Transverse colon (tissue), 4 donors: ENCODE measurements around the gene SMIM9. TPM values are rescaled to one million over a fixed set of nuclear protein-coding genes. Genes with fewer than 3 reads are reported as not detected.
"Not testable (repeated sequence)": the region's sequence is repeated elsewhere in the genome, so short reads cannot be mapped to it uniquely, and the experiment has no call there.

Experiments used
- DNase-seq: peaks from one replicate; pipeline ENCODE4 v3.0.0-alpha.2; 2019
- H3K27ac ChIP-seq, 4 donors: fragments of 200-600 bp; sonication (generic); 2 replicates each; pipeline ENCODE4 v1.5.1; 2016 to 2018; ENCODE audit warnings: inconsistent platforms in 4 of 4
- H3K27me3 ChIP-seq: fragments of 200-600 bp; sonication (generic); 2 replicates; pipeline ENCODE4 v1.5.1; 2017; ENCODE audit warnings: inconsistent platforms
- H3K36me3 ChIP-seq, 4 donors: fragments of 200-600 bp; sonication (generic); 2 replicates each; pipeline ENCODE4 v1.5.1; 2017 to 2019; ENCODE audit warnings: inconsistent platforms in 4 of 4
- H3K4me1 ChIP-seq, 4 donors: fragments of 200-600 bp; sonication (generic); 2 replicates each; pipeline ENCODE4 v1.5.1; 2017 to 2020; ENCODE audit warnings: inconsistent platforms in 4 of 4
- H3K4me3 ChIP-seq, 4 donors: fragments of 200-600 bp; sonication (generic); 1 replicate in 1 of 4; 2 replicates in 3 of 4; pipeline versions ENCODE4 v1.5.1 to v1.6.1; 2017 to 2019; ENCODE audit warnings: inconsistent platforms in 4 of 4
- H3K9me3 ChIP-seq, 2 donors: fragments of 200-600 bp; sonication (generic); 2 replicates each; pipeline ENCODE4 v1.5.1; 2017 to 2019; ENCODE audit warnings: inconsistent platforms in 2 of 2
- CTCF ChIP-seq, 5 experiments: fragments of 200-600 bp in 3 of 5; fragments of 450-650 bp in 2 of 5; sonication (generic) in 3 of 5; IDR thresholded peaks; 1 replicate in 2 of 5; 2 replicates in 3 of 5; pipeline ENCODE4 v1.5.1; 2016 to 2017; ENCODE audit warnings: antibody characterized with exemption in 5 of 5, inconsistent platforms in 3 of 5, mild to moderate bottlenecking in 2 of 5, moderate library complexity in 1 of 5
- EP300 ChIP-seq: sonication (generic); formaldehyde crosslinking; IDR thresholded peaks from one replicate; pipeline ENCODE4 v1.6.1; 2017; ENCODE audit warnings: antibody characterized with exemption, low read depth
- POLR2A ChIP-seq: fragments of 450-650 bp; IDR thresholded peaks from one replicate; pipeline ENCODE4 v1.6.1; 2016; ENCODE audit warnings: antibody characterized with exemption, mild to moderate bottlenecking, moderate library complexity
- POLR2AphosphoS5 ChIP-seq, 3 donors: sonication (generic); formaldehyde crosslinking; IDR thresholded peaks; one replicate each; pipeline ENCODE4 v1.6.1; 2016; ENCODE audit warnings: antibody characterized with exemption in 3 of 3
- WGBS, 2 donors: methylation state at CpG; one replicate each; pipeline ENCODE4 v1.1.5; 2018; ENCODE audit warnings: low coverage in 1 of 2; 5-methylcytosine and 5-hydroxymethylcytosine counted together
- in situ Hi-C, 4 donors: fragments of 200-750 bp; cut with MboI; loops; one replicate each; pipeline versions ENCODE4 v1.15.0 to v1.15.1; 2017; ENCODE audit warnings: low sequenced_read_pairs in 3 of 4, low pct_ligation_motif_present in 1 of 4, low pct_unique_long_range_greater_than_20kb in 1 of 4
- intact Hi-C: fragments of 100-400 bp; cut with DNase I; formaldehyde crosslinking; loops from one replicate; pipeline ENCODE4 v1.15.1; 2023; ENCODE audit warnings: low total_unique reads
- total RNA-seq, 4 donors: library from RNA; depleted of rRNA; stranded (reverse); fragments of >200 nt; gene quantifications; one replicate each; pipeline ENCODE4 v1.1.0, GENCODE V29; 2016

SMIM9 gene
- total RNA-seq: not detected

DNA sequence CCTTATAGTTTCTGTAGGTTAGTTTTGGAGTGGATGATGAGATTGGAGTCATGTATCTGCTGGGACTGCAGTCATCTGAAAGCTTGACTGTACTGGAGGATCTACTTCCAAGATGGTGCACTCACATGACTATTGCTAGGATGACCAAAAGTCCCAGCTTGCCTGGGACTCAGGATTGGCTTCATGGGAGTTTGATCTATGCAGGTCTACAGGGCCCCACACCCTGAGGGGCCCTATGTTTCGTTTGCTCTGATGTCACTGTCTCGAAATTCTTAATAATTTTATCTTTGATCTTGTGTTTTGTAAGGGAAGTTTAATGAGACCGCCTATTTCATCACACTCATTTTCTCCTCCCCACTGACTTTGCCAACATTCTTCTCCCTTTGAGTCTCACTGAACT is at the start of gene SMIM9:
TSS of gene SMIM9 (minus strand) at position 101 of the 400 bp plus-strand sequence. CDS start 3,806 bp downstream, outside the sequence.
- Histone ChIP-seq H3K27ac (no peak within 1 kb of the TSS), H3K4me3 (no peak within 1 kb of the TSS), H3K36me3 (no peaks in the 10 kb centered on the region), H3K27me3 (no peaks in the 10 kb centered on the region), H3K9me3 (no peaks in the 10 kb centered on the region), H3K4me1 (no peaks in the 10 kb centered on the region)
- 84 to 100% methylated on average over 1 to 3 of the region's 3 CpGs for WGBS, 2 donors
- intact Hi-C loops: no loop called here
- in situ Hi-C loops: loop anchor here in 2 of 4 donors (25.0 kb wide), 2 partner anchors 97 to 247 kb away; partner anchors contain the start of gene CTAG1A (in 2 of the 2)
- TF ChIP-seq POLR2AphosphoS5 (IDR thresholded peaks at IDR 0.05) (no peak), POLR2A (no peak), CTCF (IDR thresholded peaks at IDR 0.05) (no peak), EP300 (no peak)
- no peak for DNase-seq

DNA sequence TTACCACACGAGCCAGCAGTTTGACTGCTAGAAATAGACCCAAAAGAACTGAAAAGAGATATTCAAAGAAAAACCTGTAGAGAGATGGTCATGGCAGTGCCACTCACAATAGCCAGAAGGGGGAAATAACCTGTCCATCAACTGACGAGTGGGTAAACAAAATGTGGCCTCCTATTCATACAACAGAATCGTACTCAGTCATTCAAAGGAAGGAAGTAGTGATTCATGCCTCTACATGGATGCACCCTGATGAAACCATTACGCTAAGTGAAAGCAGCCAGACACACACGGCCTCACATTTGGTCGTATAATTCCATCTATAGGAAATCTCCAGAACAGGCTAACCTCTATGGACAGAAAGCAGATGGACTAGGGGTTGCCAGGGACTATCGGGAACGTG is 49.6 kb upstream of the SMIM9 start:
- intact Hi-C loops: not testable (repeated sequence)
- WGBS, 2 donors: no CpG with 5 or more reads among the region's 8 CpGs

GRCh38 chrX:154873329-154873728 is 38.9 kb upstream of the SMIM9 start:
- in situ Hi-C loops: no loop called here
- no peaks in the 10 kb centered on the region for H3K27me3 ChIP-seq
- H3K27ac ChIP-seq: no peak overlapping the region
- intact Hi-C loops: loop anchor here (2.0 kb wide), 1 partner anchor 61 kb away; no protein-coding TSS in a partner anchor
- H3K4me3 ChIP-seq: no peak overlapping the region
- no peak for DNase-seq
- no peaks in the 10 kb centered on the region for H3K9me3 ChIP-seq
- WGBS, 2 donors: 72% methylated on average over 2 of the region's 2 CpGs; no CpG with 5 or more reads in 1 of the 2 donors
- no peaks in the 10 kb centered on the region for H3K4me1 ChIP-seq
- H3K36me3 ChIP-seq: no peaks in the 10 kb centered on the region
- TF ChIP-seq CTCF (IDR thresholded peaks at IDR 0.05) (no peak), POLR2AphosphoS5 (IDR thresholded peaks at IDR 0.05) (no peak), EP300 (no peak), POLR2A (no peak)

More for the DNA sequence above, 49.6 kb upstream of the SMIM9 start:
- H3K27ac ChIP-seq, DNase-seq, H3K4me1 ChIP-seq, in situ Hi-C loops, H3K36me3 ChIP-seq, H3K9me3 ChIP-seq, H3K27me3 ChIP-seq, H3K4me3 ChIP-seq: not testable (repeated sequence)

- intact Hi-C loops, H3K9me3 ChIP-seq, H3K27me3 ChIP-seq, in situ Hi-C loops, DNase-seq, H3K4me3 ChIP-seq, H3K4me1 ChIP-seq, H3K27ac ChIP-seq, H3K36me3 ChIP-seq: not testable (repeated sequence)
These were observed 34.1 kb upstream of the SMIM9 start for GRCh38 chrX:154868522-154868921.

DNA sequence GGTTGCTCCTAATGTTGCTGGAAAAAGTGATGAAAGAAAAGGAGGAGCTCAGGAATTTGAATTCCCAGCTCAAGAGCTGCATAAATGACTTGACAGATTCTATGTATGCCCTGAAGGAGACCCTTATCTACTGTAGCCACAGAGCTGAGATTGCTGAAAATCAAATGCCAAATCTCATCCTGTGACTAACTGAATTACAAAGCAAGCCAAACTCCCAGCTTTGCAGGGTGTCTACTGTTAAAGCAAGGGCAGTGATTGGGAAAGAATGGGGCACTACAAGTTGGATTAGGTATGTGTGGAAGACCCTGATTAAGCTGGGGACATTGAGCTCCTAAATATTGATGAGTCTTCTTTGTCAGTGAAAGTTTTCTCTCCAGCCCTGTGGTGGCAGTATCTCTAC is 20.8 kb upstream of the SMIM9 start:
- no peaks in the 10 kb centered on the region for H3K36me3 ChIP-seq
- intact Hi-C loops: no loop called here
- TF ChIP-seq CTCF (IDR thresholded peaks at IDR 0.05) (no peak), EP300 (no peak), POLR2A (no peak)

More for the DNA sequence above, 20.8 kb upstream of the SMIM9 start:
- H3K27ac ChIP-seq: no peak overlapping the region
- in situ Hi-C loops: no loop called here
- no peaks in the 10 kb centered on the region for H3K27me3 ChIP-seq
- no peak overlapping the region for H3K4me3 ChIP-seq
- no peak for DNase-seq
- H3K9me3 ChIP-seq: no peaks in the 10 kb centered on the region
- no peaks in the 10 kb centered on the region for H3K4me1 ChIP-seq
